Calu3 (cell line): ENCODE data around the gene DNAJC1. TPM values are rescaled to one million over a fixed set of nuclear protein-coding genes. Genes with fewer than 3 reads are reported as not detected.

Source experiments
- BruUV-seq: library from RNA; stranded (reverse); fragments of 400-500 nt; replicated peaks from 2 replicates; lab custom pipeline; 2021; lab: Mats Ljungman, UMichigan
- CTCF ChIA-PET: fragments of 300-600 bp; sonication (Branson Sonifier 250); formaldehyde crosslinking; loops from one replicate; lab custom pipeline; 2022; ENCODE audit warnings: antibody characterized with exemption; lab: Charles Lee
- DNase-seq: peaks from one replicate; pipeline ENCODE4 v3.0.0; 2022
- H3K27ac Mint-ChIP-seq: one replicate; pipeline ENCODE4 v1.8.0; 2022; ENCODE audit warnings: mixed read lengths; ENCODE audit not compliant: unreplicated experiment
- H3K27me3 Mint-ChIP-seq: one replicate; pipeline ENCODE4 v1.8.0; 2022; ENCODE audit warnings: mixed read lengths; ENCODE audit not compliant: unreplicated experiment
- H3K36me3 Mint-ChIP-seq: one replicate; pipeline ENCODE4 v1.8.0; 2022; ENCODE audit warnings: mild to moderate bottlenecking, moderate library complexity, mixed read lengths; ENCODE audit not compliant: insufficient read depth, unreplicated experiment
- H3K4me1 Mint-ChIP-seq: one replicate; pipeline ENCODE4 v1.8.0; 2022; ENCODE audit warnings: mild to moderate bottlenecking, low read depth, mixed read lengths; ENCODE audit not compliant: unreplicated experiment
- H3K4me3 Mint-ChIP-seq: one replicate; pipeline ENCODE4 v1.8.0; 2022; ENCODE audit warnings: mild to moderate bottlenecking, low read depth, moderate library complexity, mixed read lengths; ENCODE audit not compliant: unreplicated experiment
- H3K9me3 Mint-ChIP-seq: one replicate; pipeline ENCODE4 v1.8.0; 2022; ENCODE audit warnings: low read depth, mixed read lengths; ENCODE audit not compliant: unreplicated experiment
- intact Hi-C: fragments of 100-400 bp; cut with micrococcal nuclease; formaldehyde crosslinking; loops from one replicate; pipeline ENCODE4 v1.10.0; 2022; ENCODE audit not compliant: unreplicated experiment
- total RNA-seq: library from RNA; stranded (reverse); gene quantifications from 2 replicates; pipeline ENCODE4 v1.2.3, GENCODE V29; 2022
- TF ChIP-seq, protein P1 (sequence below): fragments of 200-600 bp; IDR thresholded peaks from one replicate; pipeline ENCODE4 v1.8.0; 2022; ENCODE audit warnings: antibody characterized with exemption; ENCODE audit not compliant: unreplicated experiment

DNAJC1 gene
- total RNA-seq, 1 experiment from 2014 or later: 17.0 TPM

DNA sequence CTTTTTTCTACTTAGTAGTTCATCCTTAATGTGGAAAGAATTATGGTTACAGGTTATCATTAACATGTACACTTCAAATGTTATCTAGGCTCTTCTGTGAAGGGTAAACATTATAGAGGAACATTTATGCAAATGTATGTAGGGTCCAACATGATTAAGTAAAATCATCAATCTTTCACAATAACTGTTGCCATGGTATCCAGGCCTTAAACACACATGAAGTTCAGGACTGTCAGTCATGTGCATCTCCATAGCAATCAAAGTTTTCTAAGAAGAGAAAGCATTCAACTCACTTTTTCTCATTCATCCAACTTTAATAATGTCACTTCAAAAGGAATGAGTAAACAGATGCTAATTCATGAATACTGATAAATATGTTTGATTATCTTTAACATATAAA, 83.6 kb downstream of the DNAJC1 start:
- TF ChIP-seq, protein P1, sequence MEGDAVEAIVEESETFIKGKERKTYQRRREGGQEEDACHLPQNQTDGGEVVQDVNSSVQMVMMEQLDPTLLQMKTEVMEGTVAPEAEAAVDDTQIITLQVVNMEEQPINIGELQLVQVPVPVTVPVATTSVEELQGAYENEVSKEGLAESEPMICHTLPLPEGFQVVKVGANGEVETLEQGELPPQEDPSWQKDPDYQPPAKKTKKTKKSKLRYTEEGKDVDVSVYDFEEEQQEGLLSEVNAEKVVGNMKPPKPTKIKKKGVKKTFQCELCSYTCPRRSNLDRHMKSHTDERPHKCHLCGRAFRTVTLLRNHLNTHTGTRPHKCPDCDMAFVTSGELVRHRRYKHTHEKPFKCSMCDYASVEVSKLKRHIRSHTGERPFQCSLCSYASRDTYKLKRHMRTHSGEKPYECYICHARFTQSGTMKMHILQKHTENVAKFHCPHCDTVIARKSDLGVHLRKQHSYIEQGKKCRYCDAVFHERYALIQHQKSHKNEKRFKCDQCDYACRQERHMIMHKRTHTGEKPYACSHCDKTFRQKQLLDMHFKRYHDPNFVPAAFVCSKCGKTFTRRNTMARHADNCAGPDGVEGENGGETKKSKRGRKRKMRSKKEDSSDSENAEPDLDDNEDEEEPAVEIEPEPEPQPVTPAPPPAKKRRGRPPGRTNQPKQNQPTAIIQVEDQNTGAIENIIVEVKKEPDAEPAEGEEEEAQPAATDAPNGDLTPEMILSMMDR: no peak
- Mint-ChIP-seq H3K27me3 (no peaks in the 10 kb centered on the region), H3K36me3 (no peaks in the 10 kb centered on the region), H3K4me1 (no peaks in the 10 kb centered on the region), H3K9me3 (no peaks in the 10 kb centered on the region), H3K27ac (no peak overlapping the region), H3K4me3 (no peak overlapping the region)
- BruUV-seq: no TSS peak
- CTCF ChIA-PET: no interaction called here
- intact Hi-C loops: no loop called here
- DNase-seq: no peak

DNA sequence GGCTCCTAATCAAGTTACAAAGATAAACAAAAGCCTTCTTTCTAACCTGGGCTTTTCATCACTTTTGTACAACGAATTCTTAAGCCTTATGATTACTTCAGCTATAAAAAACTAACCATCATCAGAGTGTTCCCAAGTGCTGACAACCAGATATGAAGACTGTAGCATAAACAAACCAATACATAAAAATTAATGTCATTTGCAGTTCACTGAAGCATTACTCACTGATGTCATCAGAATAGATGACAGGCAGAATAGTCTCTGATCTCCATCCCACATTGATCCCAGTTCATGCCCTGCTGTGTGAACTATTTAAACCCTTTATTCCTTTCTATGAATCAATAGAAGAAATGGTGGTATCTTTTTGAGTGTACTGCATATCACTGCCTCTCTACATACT, 84.4 kb downstream of the DNAJC1 start:
- intact Hi-C loops: no loop called here
- BruUV-seq: no TSS peak
- Mint-ChIP-seq H3K36me3 (no peaks in the 10 kb centered on the region), H3K27ac (no peak overlapping the region), H3K27me3 (no peaks in the 10 kb centered on the region), H3K9me3 (no peaks in the 10 kb centered on the region), H3K4me3 (no peak overlapping the region), H3K4me1 (no peaks in the 10 kb centered on the region)
- DNase-seq: no peak
- TF ChIP-seq, protein P1: no peak
- CTCF ChIA-PET: no interaction called here

DNA sequence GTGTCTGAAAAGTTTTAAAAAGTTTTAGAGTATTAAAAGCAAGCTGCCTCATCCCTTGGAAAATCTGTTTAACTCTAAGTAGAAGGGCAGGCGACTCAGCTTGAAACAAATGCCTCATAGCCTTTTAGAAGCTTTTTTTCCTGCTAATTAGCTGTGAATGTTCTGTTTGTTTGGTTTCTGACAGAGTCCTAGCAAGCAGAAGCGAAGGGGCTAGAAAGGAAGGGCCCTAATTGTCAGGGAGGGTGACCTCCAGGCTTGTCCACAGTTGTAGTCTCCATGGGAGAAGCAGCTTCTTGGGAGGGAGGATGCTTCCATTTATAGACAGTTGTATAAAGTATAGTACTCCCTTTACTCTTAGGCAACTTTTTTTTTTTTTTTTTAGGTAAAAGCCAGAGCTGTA, 90.9 kb downstream of the DNAJC1 start:
- no peaks in the 10 kb centered on the region for H3K4me1 Mint-ChIP-seq
- no peak overlapping the region for H3K4me3 Mint-ChIP-seq
- no peaks in the 10 kb centered on the region for H3K27me3 Mint-ChIP-seq
- no peaks in the 10 kb centered on the region for H3K36me3 Mint-ChIP-seq
- no peak overlapping the region for H3K27ac Mint-ChIP-seq
- CTCF ChIA-PET: interaction anchor here (0.5 kb wide), 1 partner anchor 54 kb away, joined by 3 read pairs; no protein-coding TSS in a partner anchor
- TF ChIP-seq, protein P1: no peak
- intact Hi-C loops: no loop called here
- H3K9me3 Mint-ChIP-seq: no peaks in the 10 kb centered on the region
- no TSS peak for BruUV-seq
- no peak for DNase-seq

DNA sequence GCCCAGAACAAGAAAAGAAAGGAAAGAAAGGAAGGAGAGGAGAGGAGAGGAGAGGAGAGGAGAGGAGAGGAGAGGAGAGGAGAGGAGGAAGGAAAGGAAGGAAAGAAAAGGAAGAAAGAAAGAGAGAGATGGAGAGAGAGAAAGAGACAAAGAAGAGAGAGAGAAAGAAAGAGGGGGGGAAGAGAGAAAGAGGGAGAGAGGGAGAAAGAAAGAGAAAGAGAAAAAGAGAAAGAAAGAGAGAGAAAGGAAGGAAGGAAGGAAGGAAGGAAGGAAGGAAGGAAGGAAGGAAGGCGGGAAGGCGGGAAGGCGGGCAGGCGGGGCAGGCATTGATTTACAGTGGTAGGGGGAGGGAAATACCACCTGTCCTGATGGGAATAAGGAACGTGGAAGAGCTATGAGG, 92.7 kb downstream of the DNAJC1 start:
- no peak for DNase-seq
- intact Hi-C loops: no loop called here
- CTCF ChIA-PET: no interaction called here
- Mint-ChIP-seq H3K27me3 (no peaks in the 10 kb centered on the region), H3K4me1 (no peaks in the 10 kb centered on the region), H3K9me3 (no peaks in the 10 kb centered on the region), H3K4me3 (no peak overlapping the region), H3K36me3 (no peaks in the 10 kb centered on the region), H3K27ac (no peak overlapping the region)
- no TSS peak for BruUV-seq
- TF ChIP-seq, protein P1: no peak
